GM21360 (cell line): Measurements from ENCODE around the gene S100A6.

Experiments
- ATAC-seq: cut with Tn5 transposase; IDR thresholded peaks from one replicate; pipeline ENCODE4 v1.9.1; 2021; ENCODE audit warnings: mild to moderate bottlenecking, moderate library complexity; ENCODE audit not compliant: unreplicated experiment

The S100A6 gene

GRCh38 chr1:153507926-153508583, 27.7 kb downstream of the S100A6 start:
- ATAC-seq: no peak

DNA sequence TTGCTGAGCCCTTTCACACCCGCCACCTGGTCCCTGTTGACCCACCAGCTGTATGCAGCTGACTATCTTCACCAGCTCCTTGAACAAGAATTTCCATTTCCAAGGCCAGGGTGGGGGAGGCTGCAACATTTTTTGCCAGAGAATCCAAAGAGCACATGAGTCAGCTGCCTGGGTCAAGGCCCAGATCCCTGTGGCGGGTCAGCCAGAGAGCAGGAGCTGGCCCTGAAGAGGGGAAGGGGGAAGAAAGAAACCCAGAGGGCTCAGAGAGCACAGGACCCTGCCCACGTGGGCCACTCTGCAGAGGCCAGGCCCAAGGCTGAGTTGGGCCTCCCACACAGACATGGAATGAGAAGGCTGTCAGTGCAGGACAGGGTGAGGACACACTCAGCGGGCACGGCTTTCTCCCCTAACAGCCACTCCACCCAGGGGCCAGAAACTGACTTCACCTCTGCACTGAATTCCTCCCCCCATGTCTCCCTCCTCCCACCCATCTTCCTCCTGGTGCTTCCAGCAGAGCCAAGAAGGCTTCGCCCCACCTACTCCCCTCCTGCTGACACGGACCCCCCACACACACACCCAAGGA, 28.9 kb downstream of the S100A6 start:
- no peak for ATAC-seq

- no peak for ATAC-seq
These were observed 29.4 kb downstream of the S100A6 start for GRCh38 chr1:153506386-153506785.

GRCh38 chr1:153505576-153505975, 30.2 kb downstream of the S100A6 start:
- no peak for ATAC-seq

GRCh38 chr1:153503766-153504165, 32.0 kb downstream of the S100A6 start:
- no peak for ATAC-seq

- no peak for ATAC-seq
These were observed 37.0 kb downstream of the S100A6 start for GRCh38 chr1:153498746-153499145.

DNA sequence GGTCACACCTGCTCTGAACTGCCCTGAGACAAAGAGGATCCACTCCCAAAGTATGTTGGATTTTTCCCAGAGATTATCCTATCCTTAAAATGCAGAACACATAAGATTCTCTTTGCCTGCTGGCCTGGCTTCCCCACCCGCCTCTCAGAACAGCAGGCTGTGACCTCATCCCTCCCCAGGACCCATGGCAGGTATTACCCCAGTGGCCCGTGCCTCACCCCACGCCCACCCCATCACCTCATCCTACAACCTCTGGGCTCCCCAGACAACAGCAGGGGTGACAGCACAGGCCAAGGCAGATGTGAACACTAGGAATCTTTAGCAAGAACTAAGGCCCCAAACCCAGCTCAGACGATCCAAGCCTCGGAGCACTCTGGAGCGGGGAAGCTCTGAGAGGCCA, 40.3 kb downstream of the S100A6 start:
- no peak for ATAC-seq

DNA sequence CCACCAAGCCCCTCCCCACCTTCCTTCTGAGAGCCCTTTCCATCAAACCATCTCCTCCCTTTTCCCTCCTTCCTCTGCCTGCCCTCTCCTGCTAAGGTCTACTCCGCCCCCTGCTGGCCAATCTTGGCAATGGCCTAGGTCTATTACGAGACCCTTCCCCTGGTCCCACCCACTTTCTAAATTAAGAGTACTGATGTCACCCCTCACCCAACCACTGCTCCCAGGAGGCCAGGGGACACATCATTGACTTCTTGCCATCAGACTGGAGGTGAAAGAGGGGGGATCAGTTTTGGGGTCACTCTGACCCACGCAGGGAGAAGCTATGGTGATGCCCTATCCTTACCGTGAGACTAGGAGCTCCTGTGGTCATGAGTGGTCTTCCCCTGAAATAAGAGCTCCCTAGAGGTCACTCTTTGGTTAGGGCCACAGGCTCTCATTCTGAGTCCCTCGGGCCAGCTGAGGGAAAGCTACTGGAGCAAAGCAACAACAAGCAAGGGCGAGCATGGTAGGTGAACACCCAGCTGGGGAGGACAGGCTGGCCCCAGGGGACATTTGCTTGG, 40.7 kb downstream of the S100A6 start:
- no peak for ATAC-seq

- ATAC-seq: no peak
These were observed 42.3 kb downstream of the S100A6 start for GRCh38 chr1:153493343-153493960.

DNA sequence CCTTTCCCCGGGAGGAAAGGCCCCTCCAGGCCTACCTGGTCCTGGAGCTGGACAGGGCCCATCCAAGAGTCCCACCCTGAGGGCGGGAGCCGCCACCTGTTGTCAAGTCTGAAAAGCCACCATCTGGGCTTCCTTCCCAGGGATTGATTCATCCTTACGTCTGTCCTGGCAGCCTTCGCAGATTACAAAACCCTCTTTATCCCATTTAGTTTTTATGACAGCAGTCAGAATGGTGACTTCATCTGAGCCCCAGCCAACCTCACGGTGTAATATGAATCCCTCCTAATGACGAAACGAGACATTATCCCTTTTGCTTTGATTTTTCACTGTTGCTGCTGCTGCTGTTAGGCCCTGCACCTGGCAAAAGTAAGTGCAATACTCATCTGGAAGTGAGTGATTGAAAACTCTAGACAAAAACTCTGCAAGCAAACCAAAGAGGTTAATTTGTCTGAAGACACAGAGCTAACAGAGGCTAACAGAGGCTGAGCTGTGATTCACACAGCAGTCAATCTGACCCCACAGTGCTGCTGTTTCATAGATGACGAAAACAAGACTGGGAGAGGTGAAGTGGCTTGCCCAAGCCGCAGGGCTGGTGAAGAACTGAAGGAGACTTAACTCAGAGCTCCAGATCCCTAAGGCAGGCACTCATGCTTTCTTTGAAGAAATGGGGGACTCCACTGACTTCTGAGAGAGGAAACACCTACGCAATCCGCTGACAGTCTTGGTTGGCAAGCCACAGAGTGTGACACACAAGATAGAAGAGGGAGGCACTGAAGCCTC, 45.3 kb downstream of the S100A6 start:
- no peak for ATAC-seq

DNA sequence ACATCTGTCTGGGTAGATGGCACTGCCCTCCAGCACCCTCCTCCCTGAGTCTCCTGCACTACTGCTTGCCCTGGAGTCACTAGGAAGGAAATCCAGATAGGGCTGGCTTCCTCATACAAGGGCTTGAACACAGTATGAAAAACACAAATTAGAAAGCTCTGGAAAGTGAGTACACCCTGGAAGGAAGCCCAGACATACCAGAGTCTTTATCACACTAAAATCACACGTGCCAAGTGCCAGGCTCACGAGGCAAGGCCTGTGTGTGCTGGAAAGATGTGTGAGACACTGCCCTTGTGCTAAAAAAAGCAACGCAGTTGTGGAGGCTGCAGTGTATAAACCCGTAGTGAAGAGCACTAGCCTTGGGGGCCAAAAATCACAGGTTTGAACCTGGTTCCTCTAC, 47.1 kb downstream of the S100A6 start:
- ATAC-seq: no peak

DNA sequence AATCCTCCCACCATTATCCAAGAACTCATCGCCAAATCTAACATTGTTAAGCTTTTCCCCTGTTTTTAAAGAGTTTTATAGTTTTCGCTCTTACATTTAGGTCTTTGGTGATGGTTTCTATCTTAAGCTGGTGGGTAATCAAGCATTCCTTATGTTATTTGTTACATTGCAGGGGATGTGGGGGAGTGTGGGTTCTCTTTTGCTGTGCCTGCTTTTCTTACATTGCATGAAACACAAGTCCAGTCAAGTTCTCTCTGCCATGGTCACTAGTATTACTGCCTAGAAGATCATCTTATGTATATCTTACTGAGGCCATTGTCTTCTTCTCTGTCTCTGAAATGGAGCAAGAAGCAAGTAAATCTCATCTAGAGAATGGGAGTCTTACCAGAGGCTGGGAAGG, 48.1 kb downstream of the S100A6 start:
- no peak for ATAC-seq

- no peak for ATAC-seq
These were observed 49.9 kb downstream of the S100A6 start for GRCh38 chr1:153485863-153486262.
